SK-N-SH (cell line): ENCODE results near the gene BPNT1. TPM values are rescaled to one million over a fixed set of nuclear protein-coding genes. Genes with fewer than 3 reads are reported as not detected.

Source experiments
- CTCF ChIA-PET: fragments of 300-600, 350-600 bp; formaldehyde crosslinking; extraction: SDS; loops from one replicate; lab custom pipeline; 2021; lab: Yijun Ruan, JAX
- POLR2A ChIA-PET: fragments of 350-600 bp; sonication (Branson Sonifier 250); formaldehyde crosslinking; extraction: SDS; loops from one replicate; lab custom pipeline; 2020; ENCODE audit warnings: antibody characterized with exemption, inconsistent platforms; lab: Yijun Ruan, JAX
- DNase-seq: peaks from one replicate; pipeline ENCODE4 v3.0.0; 2012
- H2AFZ ChIP-seq: fragments of 200-600 bp; sonication (generic); 2 replicates; pipeline ENCODE4 v1.8.1; 2016; ENCODE audit warnings: antibody characterized with exemption, mild to moderate bottlenecking, low read depth
- H3F3A ChIP-seq: fragments of 200-600 bp; sonication (generic); replicated peaks from 2 replicates; pipeline ENCODE3; 2016; ENCODE audit warnings: antibody characterized with exemption, mild to moderate bottlenecking; ENCODE audit not compliant: insufficient read depth
- H3K27ac ChIP-seq, 2 experiments: fragments of 200-500 bp in 1 of 2; fragments of 200-600 bp in 1 of 2; sonication (Bioruptor generic) in 1 of 2; sonication (generic), shearing (Covaris generic) in 1 of 2; 2 replicates each; pipeline versions ENCODE4 v1.5.1 to v1.6.1; 2014 to 2016; ENCODE audit warnings: low read depth in 2 of 2, inconsistent platforms in 1 of 2, low read length in 1 of 2, mild to moderate bottlenecking in 1 of 2, mixed read lengths in 1 of 2
- H3K27me3 ChIP-seq: fragments of 200-600 bp; sonication (generic), shearing (Covaris generic); 2 replicates; pipeline ENCODE4 v1.6.1; 2016; ENCODE audit warnings: mixed run types; ENCODE audit not compliant: insufficient read depth
- H3K36me3 ChIP-seq, 2 experiments: fragments of 200-500 bp in 1 of 2; fragments of 200-600 bp in 1 of 2; sonication (Bioruptor generic) in 1 of 2; sonication (generic) in 1 of 2; replicated peaks in 1 of 2; 2 replicates each; pipeline versions ENCODE3 to v1.5.1; 2014 to 2016; ENCODE audit warnings: low read length in 1 of 2, mild to moderate bottlenecking in 1 of 2; ENCODE audit not compliant: insufficient read depth in 2 of 2, control insufficient read depth in 1 of 2
- H3K4me1 ChIP-seq, 2 experiments: fragments of 200-500 bp in 1 of 2; fragments of 200-600 bp in 1 of 2; sonication (Bioruptor generic) in 1 of 2; sonication (generic), shearing (Covaris generic) in 1 of 2; 2 replicates each; pipeline versions ENCODE4 v1.5.1 to v1.6.1; 2014 to 2016; ENCODE audit warnings: low read depth in 1 of 2, low read length in 1 of 2, mixed run types in 1 of 2; ENCODE audit not compliant: insufficient read depth in 2 of 2, control insufficient read depth in 1 of 2
- H3K4me2 ChIP-seq: fragments of 200-600 bp; sonication (generic), shearing (Covaris generic); 2 replicates; pipeline ENCODE4 v1.6.1; 2017; ENCODE audit warnings: mixed run types
- H3K4me3 ChIP-seq, 2 experiments: fragments of 200-500 bp in 1 of 2; fragments of 200-600 bp in 1 of 2; sonication (Bioruptor generic) in 1 of 2; sonication (generic), shearing (Covaris generic) in 1 of 2; 2 replicates each; pipeline versions ENCODE4 v1.5.1 to v1.8.1; 2014 to 2016; ENCODE audit warnings: low read depth in 2 of 2, inconsistent platforms in 1 of 2, low read length in 1 of 2, mild to moderate bottlenecking in 1 of 2, mixed read lengths in 1 of 2, moderate library complexity in 1 of 2
- H3K79me2 ChIP-seq: fragments of 200-600 bp; sonication (generic); 2 replicates; pipeline ENCODE4 v1.8.1; 2017; ENCODE audit warnings: mild to moderate bottlenecking; ENCODE audit not compliant: insufficient read depth
- H3K9ac ChIP-seq: fragments of 200-600 bp; sonication (generic); 2 replicates; pipeline ENCODE4 v1.6.1; 2017; ENCODE audit warnings: mixed run types
- H3K9me2 ChIP-seq: fragments of 200-600 bp; sonication (generic); 2 replicates; pipeline ENCODE4 v1.6.1; 2017; ENCODE audit warnings: mixed run types
- H3K9me3 ChIP-seq: fragments of 200-600 bp; sonication (generic); 2 replicates; pipeline ENCODE4 v1.6.1; 2017; ENCODE audit warnings: mixed run types, mild to moderate bottlenecking, moderate library complexity
- H4K20me1 ChIP-seq: fragments of 200-600 bp; sonication (generic); 2 replicates; pipeline ENCODE4 v1.6.1; 2017; ENCODE audit warnings: mild to moderate bottlenecking, mixed run types; ENCODE audit not compliant: insufficient read depth
- FOXJ3 ChIP-seq: sonication (generic); formaldehyde crosslinking; IDR thresholded peaks from 2 replicates; pipeline ENCODE4 v1.5.1; 2020; ENCODE audit warnings: mild to moderate bottlenecking, missing genetic modification reagents
- FOXM1 ChIP-seq: IDR thresholded peaks from 2 replicates; pipeline ENCODE4 v1.4.0; 2012; ENCODE audit warnings: low read depth, mild to moderate bottlenecking
- GABPA ChIP-seq: IDR thresholded peaks from 2 replicates; pipeline ENCODE4 v1.4.0; 2012; ENCODE audit warnings: low read depth, mild to moderate bottlenecking
- GATA2 ChIP-seq: sonication (generic); formaldehyde crosslinking; IDR thresholded peaks from 2 replicates; pipeline ENCODE4 v1.5.0; 2020; ENCODE audit warnings: mild to moderate bottlenecking, missing genetic modification reagents
- IRF3 ChIP-seq: fragments of 150-350 bp; IDR thresholded peaks from 2 replicates; pipeline ENCODE4 v1.6.1; 2016; ENCODE audit warnings: mild to moderate bottlenecking, low read depth, low read length
- JUND ChIP-seq: IDR thresholded peaks from 2 replicates; pipeline ENCODE4 v1.4.0; 2012
- MXI1 ChIP-seq: IDR thresholded peaks from 2 replicates; pipeline ENCODE4 v1.6.1; 2012; ENCODE audit warnings: mild to moderate bottlenecking, low read depth, low read length, improper control_type of control experiment
- NFIC ChIP-seq: IDR thresholded peaks from 2 replicates; pipeline ENCODE4 v1.4.0; 2012; ENCODE audit warnings: borderline replicate concordance
- NRF1 ChIP-seq: IDR thresholded peaks from 2 replicates; pipeline ENCODE4 v1.6.1; 2012; ENCODE audit warnings: low read depth, mild to moderate bottlenecking, low read length
- RCOR1 ChIP-seq: fragments of 150-350 bp; IDR thresholded peaks from 2 replicates; pipeline ENCODE4 v1.6.1; 2017; ENCODE audit warnings: antibody characterized with exemption, low read length
- REST ChIP-seq: IDR thresholded peaks from 2 replicates; pipeline ENCODE4 v1.6.1; 2012; ENCODE audit warnings: mild to moderate bottlenecking, low read depth, low read length, moderate library complexity
- RFX5 ChIP-seq: IDR thresholded peaks from 2 replicates; pipeline ENCODE4 v1.6.1; 2012; ENCODE audit warnings: mild to moderate bottlenecking, improper control_type of control experiment, low read length
- RXRA ChIP-seq: IDR thresholded peaks from 2 replicates; pipeline ENCODE4 v1.4.0; 2012; ENCODE audit warnings: low read depth, mild to moderate bottlenecking, borderline replicate concordance
- SIN3A ChIP-seq: IDR thresholded peaks from 2 replicates; pipeline ENCODE4 v1.6.1; 2012; ENCODE audit warnings: low read depth, mild to moderate bottlenecking, low read length, moderate library complexity, borderline replicate concordance
- SMC3 ChIP-seq: IDR thresholded peaks from 2 replicates; pipeline ENCODE4 v1.6.1; 2012; ENCODE audit warnings: low read depth, low read length, improper control_type of control experiment
- TAF1 ChIP-seq: IDR thresholded peaks from 2 replicates; pipeline ENCODE4 v1.6.1; 2012; ENCODE audit warnings: low read depth, mild to moderate bottlenecking, low read length, moderate library complexity, borderline replicate concordance
- TCF12 ChIP-seq: IDR thresholded peaks from 2 replicates; pipeline ENCODE4 v1.4.0; 2012
- TEAD4 ChIP-seq: IDR thresholded peaks from 2 replicates; pipeline ENCODE4 v1.4.0; 2012; ENCODE audit warnings: mild to moderate bottlenecking, borderline replicate concordance; ENCODE audit not compliant: insufficient read depth
- YY1 ChIP-seq: IDR thresholded peaks from 2 replicates; pipeline ENCODE4 v1.4.0; 2012; ENCODE audit warnings: low read depth, mild to moderate bottlenecking
- WGBS: methylation state at CpG from one replicate; pipeline ENCODE4 v1.1.6; 2017; ENCODE audit warnings: low lambda C conversion rate; 5-methylcytosine and 5-hydroxymethylcytosine counted together
- polyA plus RNA-seq, 3 experiments: library from polyadenylated mRNA; depleted of rRNA; stranded (reverse); fragments of >200 nt; gene quantifications; 2 replicates each; pipeline ENCODE4 v1.2.3, GENCODE V29; 2012
- TF ChIP-seq, protein P1 (sequence below): fragments of 200-600 bp; sonication (generic); IDR thresholded peaks from 2 replicates; pipeline ENCODE4 v1.6.1; 2017; ENCODE audit warnings: antibody characterized with exemption, mild to moderate bottlenecking, moderate library complexity
- TF ChIP-seq, protein P2 (sequence below): IDR thresholded peaks from 2 replicates; pipeline ENCODE4 v1.4.0; 2012; ENCODE audit warnings: low read depth, borderline replicate concordance
- TF ChIP-seq, protein P3 (sequence below): IDR thresholded peaks from 2 replicates; pipeline ENCODE4 v1.4.0; 2012; ENCODE audit warnings: low read depth
- TF ChIP-seq, protein P4 (sequence below): fragments of 150-350 bp; IDR thresholded peaks from 2 replicates; pipeline ENCODE4 v1.6.1; 2017; ENCODE audit warnings: antibody characterized with exemption, low read length, low read depth, borderline replicate concordance

Gene BPNT1
- polyA plus RNA-seq, 1 of the 3 experiments (the other 2 are of a cell fraction), result 44.6 TPM

DNA sequence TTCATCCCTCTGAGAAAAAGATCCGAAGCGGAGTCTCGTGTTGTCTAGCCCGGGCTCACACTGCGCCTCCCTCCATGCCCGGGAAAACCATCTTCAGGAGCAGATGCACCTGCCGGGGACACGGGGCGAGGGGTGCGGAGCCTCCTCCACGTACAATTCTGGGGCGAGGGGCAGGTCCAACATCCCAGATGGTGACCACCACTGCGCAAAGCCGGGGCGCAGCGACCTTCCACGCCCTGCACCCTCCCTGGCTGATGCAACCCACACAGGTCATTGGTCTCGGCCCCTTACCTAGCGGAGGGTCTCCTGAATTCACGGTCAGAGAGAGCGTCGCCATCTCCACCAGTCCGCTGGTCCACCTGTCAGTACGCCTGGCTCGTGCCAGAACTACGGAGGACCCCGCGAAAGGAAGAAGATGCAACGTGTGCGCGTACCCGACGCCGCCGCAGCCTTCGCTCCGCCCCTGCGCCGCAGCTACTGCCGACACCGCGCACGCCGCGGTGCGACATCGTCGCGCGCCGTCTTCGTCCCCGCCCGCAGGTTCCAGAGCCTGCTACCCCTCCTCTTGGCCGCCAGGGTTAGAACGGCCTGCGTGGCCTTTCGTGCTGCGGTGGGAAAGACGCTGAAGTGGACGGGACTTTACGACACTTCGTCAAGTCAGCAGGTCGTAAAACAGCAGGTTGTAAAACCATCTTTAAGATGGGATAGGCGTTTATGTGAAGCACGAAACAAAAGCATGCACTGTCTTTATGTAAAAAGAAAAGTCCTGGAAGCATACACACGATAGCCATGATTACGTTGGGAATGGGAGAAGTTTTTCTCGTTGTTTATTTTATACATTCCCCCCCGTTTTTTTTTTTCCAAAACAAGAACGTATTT is 43.3 kb downstream of the BPNT1 start, which contains the start of gene EPRS1:
TSS of gene EPRS1 (minus strand) at position 454 of the 879 bp plus-strand sequence. CDS start at position 337, 117 bp downstream.
- H3K27ac ChIP-seq, result peak within 1 kb of the TSS; percentile 81 to 85
- H3K9ac ChIP-seq, result peak within 1 kb of the TSS; percentile 78
- peaks cover 0 to 12% of the 10 kb centered on the region in 2 experiments for H3K36me3 ChIP-seq
- DNase-seq, result peak; percentile 92
- no peaks in the 10 kb centered on the region for H3K27me3 ChIP-seq
- peaks cover 3% of the 10 kb centered on the region; the same call in 1 of the 2 replicates for H4K20me1 ChIP-seq
- peak within 1 kb of the TSS; percentile 86 for H3K4me2 ChIP-seq
- CTCF ChIA-PET, result interaction anchor here (0.7 to 1.1 kb wide), 2 partner anchors 10 to 12 kb away, joined by 3 to 5 read pairs; no protein-coding TSS in a partner anchor
- no peaks in the 10 kb centered on the region for H3K9me3 ChIP-seq
- H3K4me3 ChIP-seq, result peak within 1 kb of the TSS; percentile 75 to 95
- H3K79me2 ChIP-seq, result peaks cover 48% of the 10 kb centered on the region
- H3K9me2 ChIP-seq, result no peaks in the 10 kb centered on the region
- peaks cover 2 to 15% of the 10 kb centered on the region in 2 experiments; a peak in 2 of 4 replicates for H3K4me1 ChIP-seq
- POLR2A ChIA-PET, result interaction anchor here (0.6 kb wide), 1 partner anchor 1829 kb away, joined by 3 read pairs; no protein-coding TSS in a partner anchor
- peak within 1 kb of the TSS; percentile 100 for H2AFZ ChIP-seq
- WGBS, result 1% methylated on average over 43 of the region's 71 CpGs
- H3F3A ChIP-seq, result peaks cover 23% of the 10 kb centered on the region
- TF ChIP-seq TAF1 (peak; percentile 87), RFX5 (no peak), TEAD4 (no peak), SMC3 (no peak), REST (0 out of 2 replicates have a peak, but pooled peaks have one; percentile 29), SIN3A (peak; percentile 75), GABPA (peak; percentile 29; the same call in 1 of the 2 replicates), FOXM1 (no peak), MXI1 (peak; percentile 96), TCF12 (no peak), GATA2 (no peak; the same call in 1 of the 2 replicates), RCOR1 (no peak), YY1 (peak; percentile 72; the same call in 1 of the 2 replicates), FOXJ3 (no peak), RXRA (no peak), NRF1 (peak; percentile 67), NFIC (peak; percentile 32; the same call in 1 of the 2 replicates), JUND (no peak), IRF3 (no peak)
- TF ChIP-seq, protein P1, sequence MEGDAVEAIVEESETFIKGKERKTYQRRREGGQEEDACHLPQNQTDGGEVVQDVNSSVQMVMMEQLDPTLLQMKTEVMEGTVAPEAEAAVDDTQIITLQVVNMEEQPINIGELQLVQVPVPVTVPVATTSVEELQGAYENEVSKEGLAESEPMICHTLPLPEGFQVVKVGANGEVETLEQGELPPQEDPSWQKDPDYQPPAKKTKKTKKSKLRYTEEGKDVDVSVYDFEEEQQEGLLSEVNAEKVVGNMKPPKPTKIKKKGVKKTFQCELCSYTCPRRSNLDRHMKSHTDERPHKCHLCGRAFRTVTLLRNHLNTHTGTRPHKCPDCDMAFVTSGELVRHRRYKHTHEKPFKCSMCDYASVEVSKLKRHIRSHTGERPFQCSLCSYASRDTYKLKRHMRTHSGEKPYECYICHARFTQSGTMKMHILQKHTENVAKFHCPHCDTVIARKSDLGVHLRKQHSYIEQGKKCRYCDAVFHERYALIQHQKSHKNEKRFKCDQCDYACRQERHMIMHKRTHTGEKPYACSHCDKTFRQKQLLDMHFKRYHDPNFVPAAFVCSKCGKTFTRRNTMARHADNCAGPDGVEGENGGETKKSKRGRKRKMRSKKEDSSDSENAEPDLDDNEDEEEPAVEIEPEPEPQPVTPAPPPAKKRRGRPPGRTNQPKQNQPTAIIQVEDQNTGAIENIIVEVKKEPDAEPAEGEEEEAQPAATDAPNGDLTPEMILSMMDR, result peak; percentile 52
- TF ChIP-seq, protein P2, sequence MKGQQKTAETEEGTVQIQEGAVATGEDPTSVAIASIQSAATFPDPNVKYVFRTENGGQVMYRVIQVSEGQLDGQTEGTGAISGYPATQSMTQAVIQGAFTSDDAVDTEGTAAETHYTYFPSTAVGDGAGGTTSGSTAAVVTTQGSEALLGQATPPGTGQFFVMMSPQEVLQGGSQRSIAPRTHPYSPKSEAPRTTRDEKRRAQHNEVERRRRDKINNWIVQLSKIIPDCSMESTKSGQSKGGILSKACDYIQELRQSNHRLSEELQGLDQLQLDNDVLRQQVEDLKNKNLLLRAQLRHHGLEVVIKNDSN, result no peak
- TF ChIP-seq, protein P3, sequence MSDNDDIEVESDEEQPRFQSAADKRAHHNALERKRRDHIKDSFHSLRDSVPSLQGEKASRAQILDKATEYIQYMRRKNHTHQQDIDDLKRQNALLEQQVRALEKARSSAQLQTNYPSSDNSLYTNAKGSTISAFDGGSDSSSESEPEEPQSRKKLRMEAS, result peak; percentile 87
- TF ChIP-seq, protein P4, sequence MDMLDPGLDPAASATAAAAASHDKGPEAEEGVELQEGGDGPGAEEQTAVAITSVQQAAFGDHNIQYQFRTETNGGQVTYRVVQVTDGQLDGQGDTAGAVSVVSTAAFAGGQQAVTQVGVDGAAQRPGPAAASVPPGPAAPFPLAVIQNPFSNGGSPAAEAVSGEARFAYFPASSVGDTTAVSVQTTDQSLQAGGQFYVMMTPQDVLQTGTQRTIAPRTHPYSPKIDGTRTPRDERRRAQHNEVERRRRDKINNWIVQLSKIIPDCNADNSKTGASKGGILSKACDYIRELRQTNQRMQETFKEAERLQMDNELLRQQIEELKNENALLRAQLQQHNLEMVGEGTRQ, result no peak
